AG08395 (cell line): Measurements from ENCODE around the gene COL20A1.
"Not testable (repeated sequence)": the region's sequence is repeated elsewhere in the genome, so short reads cannot be mapped to it uniquely, and the experiment has no call there.

Experiments used
- DNase-seq: peaks from one replicate; pipeline ENCODE4 v3.0.0; 2012; ENCODE audit warnings: mixed read lengths, low spot score

Gene COL20A1

DNA sequence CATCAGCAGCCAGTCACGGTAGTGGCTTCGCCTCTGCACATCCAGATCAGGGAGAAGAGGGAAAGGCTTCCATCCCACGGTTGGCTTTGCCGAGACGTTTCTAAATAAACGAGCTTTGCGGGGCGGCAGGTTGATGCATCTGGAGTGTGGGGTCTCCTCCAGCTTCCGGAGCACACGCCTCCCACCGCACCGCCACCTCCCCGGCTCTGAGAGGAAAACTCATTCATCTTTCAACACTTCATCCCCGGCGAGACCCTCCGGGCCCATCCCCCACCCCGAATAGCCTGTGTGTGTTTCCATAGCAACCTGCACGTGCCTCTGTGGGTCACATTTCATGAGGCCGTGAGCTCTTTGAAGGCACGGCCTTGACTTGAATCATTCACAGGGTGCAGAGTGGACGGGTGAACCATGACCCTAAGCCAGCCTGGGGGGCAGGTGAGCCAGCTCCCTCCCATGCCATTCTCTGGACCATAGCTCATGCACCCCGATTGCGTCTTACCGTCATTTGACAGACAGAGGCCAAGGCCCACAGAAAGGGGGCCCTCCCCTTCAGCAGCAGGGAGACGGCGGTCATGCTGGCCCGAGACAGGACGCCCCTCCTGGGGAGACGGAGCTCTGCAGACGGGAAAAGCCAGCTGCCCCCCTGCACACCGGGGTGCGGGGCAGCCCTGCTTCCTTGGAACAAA lies 84.4 kb downstream of the COL20A1 start:
- no peak for DNase-seq

DNA sequence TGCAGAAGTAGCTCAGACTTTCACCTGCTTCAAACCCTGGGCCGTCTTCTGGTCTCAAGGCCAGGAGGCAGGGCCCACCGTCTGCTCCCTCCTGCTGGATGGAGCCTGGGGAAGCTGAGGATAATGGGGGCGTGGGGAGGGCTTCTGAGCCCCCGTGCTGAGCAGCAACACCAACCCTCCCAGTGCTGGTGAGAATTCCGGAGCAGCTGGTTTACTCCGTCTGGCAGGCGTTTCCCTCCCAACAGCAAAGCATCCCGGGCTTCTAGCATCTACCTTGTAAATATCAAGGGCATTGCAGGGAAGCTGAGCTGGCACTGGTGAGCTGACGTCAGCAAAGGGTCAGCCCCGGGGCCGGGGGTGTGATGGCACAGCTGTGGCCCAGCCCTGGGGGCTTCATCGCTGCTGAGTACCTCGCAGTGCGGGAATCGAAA lies 85.0 kb downstream of the COL20A1 start:
- DNase-seq: no peak

DNA sequence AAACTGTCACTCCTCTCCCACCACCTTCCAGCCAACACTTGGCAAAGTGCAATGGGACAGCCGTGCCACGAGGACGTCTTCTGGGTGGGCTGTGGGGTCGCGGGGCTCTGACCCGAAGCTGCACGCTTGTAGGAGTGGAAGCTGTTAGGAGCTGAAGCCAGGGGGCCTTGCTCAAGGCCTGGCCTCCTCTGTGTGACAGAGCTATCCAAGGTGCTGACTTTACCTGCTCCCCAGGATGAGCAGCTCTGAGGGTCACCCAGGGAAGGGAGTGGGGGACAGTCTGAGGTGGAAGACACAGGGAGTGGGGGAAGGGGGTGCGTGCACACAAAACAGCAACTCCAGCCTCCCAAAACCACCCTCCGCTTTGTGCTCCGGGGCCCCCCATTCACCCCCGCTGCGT lies 85.6 kb downstream of the COL20A1 start:
- DNase-seq: no peak

DNA sequence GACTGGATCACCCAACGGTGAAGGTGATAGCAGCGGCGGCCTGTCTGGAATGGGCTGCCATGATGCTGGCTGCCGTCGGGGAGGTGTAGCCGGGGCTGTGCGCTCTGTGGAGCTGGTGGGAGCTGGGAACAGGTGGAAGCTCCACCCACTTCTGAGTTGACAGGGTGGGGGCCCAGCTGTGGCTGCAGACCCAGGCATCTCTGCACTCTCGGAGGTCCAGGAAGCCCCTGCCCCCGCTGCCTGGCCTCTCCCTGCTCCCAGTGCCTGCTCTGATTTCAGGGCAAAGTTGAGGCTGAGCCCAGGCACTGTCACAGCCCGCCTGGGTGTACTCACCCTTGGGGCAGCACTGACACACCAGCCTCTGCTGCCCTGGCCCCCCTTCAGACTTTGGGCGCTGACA lies 86.3 kb downstream of the COL20A1 start:
- no peak for DNase-seq

DNA sequence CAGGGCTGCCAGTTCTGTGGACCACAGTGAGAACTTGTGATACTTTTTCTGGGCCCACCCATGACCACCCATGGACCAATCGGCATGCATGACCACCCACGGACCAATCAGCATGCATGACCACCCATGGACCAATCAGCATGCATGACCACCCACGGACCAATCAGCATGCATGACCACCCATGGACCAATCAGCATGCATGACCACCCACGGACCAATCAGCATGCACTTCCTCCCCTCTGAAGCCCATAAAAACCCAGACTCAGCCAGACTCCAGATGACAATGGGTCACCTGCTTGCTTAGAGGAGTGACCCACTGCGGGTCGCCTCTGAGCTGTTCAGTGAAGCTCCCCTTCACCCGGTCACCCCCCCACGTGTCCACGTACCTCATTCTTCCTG lies 86.9 kb downstream of the COL20A1 start:
- not testable (repeated sequence) for DNase-seq

DNA sequence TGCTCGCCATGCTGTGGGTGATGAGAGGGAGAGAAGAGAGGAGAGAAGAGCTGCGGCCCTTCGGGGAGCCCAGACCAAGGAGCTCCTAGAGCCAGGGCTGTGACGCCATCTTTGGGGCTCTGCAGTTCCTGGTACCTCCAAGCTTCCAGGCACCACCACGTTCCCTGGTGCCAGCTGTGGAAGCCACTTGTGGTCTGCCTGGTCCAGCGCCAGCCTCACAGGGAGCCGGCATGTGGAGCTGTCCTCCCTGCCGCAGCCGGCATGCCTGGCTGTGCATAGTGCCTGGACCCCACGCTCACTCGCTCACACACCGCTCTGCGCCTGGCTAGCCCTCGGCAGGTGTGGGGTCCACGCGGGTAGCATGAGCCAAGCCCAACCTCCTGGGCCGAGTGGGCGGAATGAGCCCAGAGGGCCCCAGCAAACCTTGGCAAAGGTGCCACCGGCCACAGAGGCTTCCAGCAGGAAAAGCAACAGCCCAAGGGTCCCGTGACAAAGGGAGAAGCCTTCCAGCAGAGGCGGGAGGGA lies 87.4 kb downstream of the COL20A1 start:
- DNase-seq: no peak

DNA sequence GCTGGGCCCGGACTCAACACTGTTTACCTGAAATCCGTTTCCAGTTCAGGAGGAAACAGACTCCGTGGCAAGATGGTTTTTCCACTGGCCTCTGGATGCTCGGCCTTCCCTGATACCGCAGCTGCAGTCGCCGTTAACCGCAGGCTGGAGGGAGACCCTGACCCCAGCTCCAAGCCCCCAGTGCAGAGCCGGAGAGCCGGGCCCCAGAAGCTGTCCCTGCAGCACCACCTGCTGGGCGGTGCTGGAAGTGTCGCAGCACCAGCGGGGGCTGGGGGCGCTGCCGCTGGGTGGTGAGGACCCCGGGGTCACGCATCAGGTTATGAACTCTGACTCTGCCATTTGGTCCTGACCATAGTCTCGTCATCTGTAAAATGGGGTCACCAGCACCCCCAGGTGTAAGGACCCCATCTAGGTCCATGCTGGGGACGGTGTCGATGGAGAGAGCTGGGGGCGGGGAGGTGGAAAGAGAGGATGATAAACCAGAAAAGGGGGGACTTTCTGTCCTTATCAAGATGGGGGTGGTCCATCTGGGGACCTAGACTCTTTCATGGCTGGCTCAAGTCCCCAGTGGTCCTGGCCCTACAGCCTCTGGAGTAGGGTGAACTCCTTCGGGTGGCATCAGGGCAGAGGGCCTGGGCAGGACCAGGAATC lies 88.9 kb downstream of the COL20A1 start:
- peak; percentile 54 for DNase-seq

DNA sequence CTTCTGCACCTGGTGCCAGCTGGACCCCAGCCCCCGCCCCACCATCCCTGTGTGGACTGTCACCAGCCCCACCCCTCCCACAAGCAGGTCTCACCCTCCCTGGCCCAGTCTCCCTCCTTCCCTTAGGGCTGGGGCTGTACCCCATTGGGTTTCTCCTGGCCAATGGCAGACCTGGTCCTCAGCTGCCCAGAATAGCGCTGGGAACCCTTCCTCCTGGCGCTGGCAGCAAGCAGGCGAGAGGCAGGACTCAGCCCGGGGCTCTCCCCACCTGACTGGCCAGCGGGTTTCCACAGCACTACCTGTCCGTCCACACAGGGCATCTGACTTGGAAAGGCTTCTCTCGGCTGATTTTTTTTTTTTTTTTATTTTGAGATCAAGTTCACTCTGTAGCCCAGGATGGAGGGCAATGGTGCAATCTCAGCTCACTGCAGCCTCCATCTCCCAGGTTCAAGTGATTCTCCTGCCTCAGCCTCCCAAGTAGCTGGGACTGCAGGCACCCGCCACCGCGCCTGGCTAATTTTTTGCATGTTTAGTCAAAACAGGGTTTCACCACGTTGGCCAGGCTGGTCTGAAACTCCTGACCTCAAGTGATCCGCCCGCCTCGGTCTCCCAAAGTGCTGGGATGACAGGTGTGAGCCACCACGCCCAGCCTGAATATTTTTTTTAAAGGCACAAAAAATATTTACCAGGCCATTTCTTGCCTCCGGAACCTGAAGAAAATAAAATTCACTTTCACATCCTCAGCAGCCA lies 89.7 kb downstream of the COL20A1 start:
- DNase-seq: no peak

DNA sequence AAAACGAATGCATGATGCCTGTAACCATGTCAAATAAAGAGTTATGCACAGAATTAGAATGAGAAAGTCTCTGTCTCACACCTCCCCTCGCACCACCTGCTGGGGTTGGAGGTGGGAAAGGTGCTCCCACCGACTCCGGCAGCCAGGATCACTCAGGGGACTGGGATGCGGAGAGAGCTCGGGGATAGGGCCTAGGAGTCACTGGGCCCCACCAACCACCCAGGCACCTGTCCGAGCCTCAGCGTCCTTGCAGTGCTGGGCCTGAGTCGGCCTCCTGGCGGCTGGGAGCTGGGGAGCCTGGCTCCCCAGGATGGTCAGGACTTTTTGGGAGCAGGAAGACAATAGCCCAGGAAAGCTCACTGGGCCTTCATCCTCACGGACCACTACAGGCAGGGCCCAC lies 90.6 kb downstream of the COL20A1 start:
- no peak for DNase-seq

DNA sequence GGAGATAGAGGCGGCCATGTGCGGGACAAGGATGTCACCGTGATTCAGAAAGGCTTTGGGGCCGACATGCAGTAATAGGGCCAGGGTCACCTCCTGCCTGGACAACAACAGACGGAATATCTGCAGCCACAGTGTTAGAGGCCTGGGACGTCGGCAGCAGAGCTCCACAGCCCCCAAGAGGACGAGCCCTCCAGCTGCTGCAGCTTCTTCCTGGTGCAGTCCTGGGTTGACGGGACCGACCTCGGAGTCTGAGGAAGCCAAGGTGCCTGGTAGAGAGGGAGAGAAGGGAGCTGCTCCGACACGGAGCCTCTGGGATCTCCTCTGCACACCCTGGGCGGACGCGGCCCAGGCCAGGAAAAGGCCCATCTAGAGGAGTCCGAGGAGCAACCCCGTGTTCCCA lies 91.3 kb downstream of the COL20A1 start:
- no peak for DNase-seq
